OCI-LY7 (cell line): ENCODE results near the gene BARHL2. TPM values are rescaled to one million over a fixed set of nuclear protein-coding genes. Genes with fewer than 3 reads are reported as not detected.

Experiments used
- BruUV-seq: library from RNA; stranded (reverse); fragments of 400-500 nt; replicated peaks from 2 replicates; lab custom pipeline; 2021; lab: Mats Ljungman, UMichigan
- CTCF ChIA-PET: fragments of 300-600 bp; sonication (Branson Sonifier 250); formaldehyde crosslinking; loops from one replicate; lab custom pipeline; 2022; ENCODE audit warnings: antibody characterized with exemption; ENCODE audit not compliant: unreplicated experiment; lab: Charles Lee
- POLR2A ChIA-PET: fragments of 300-600 bp; sonication (Branson Sonifier 250); formaldehyde crosslinking; loops from one replicate; lab custom pipeline; 2022; ENCODE audit warnings: antibody characterized with exemption; lab: Charles Lee
- DNase-seq: peaks from one replicate; pipeline ENCODE4 v3.0.0-alpha.2; 2015; ENCODE audit warnings: low spot score
- H2AFZ ChIP-seq: fragments of 200-600 bp; sonication (generic), shearing (Covaris generic); 2 replicates; pipeline ENCODE4 v1.6.1; 2014; ENCODE audit warnings: mild to moderate bottlenecking, antibody characterized with exemption, low read length, moderate library complexity
- H3K27ac ChIP-seq: fragments of 200-600 bp; sonication (generic); 2 replicates; pipeline ENCODE4 v1.5.1; 2014; ENCODE audit warnings: mixed run types, low read depth, mild to moderate bottlenecking, moderate library complexity, low read length, inconsistent platforms; ENCODE audit not compliant: poor library complexity, severe bottlenecking
- H3K36me3 ChIP-seq: fragments of 200-600 bp; sonication (generic); 2 replicates; pipeline ENCODE4 v1.6.1; 2014; ENCODE audit warnings: mild to moderate bottlenecking, antibody characterized with exemption, low read length, moderate library complexity, mixed read lengths; ENCODE audit not compliant: insufficient read depth
- H3K4me1 ChIP-seq: fragments of 200-600 bp; sonication (generic); 2 replicates; pipeline ENCODE4 v1.5.1; 2014; ENCODE audit warnings: mild to moderate bottlenecking, low read length; ENCODE audit not compliant: insufficient read depth, poor library complexity, severe bottlenecking
- H3K4me2 ChIP-seq: fragments of 200-600 bp; sonication (generic); 2 replicates; pipeline ENCODE4 v1.6.1; 2014; ENCODE audit warnings: mild to moderate bottlenecking, low read length
- H3K4me3 ChIP-seq: fragments of 200-600 bp; sonication (generic); 2 replicates; pipeline ENCODE4 v1.5.1; 2014; ENCODE audit warnings: mild to moderate bottlenecking, low read depth, low read length; ENCODE audit not compliant: poor library complexity, severe bottlenecking
- H3K79me2 ChIP-seq: fragments of 200-600 bp; sonication (generic); 2 replicates; pipeline ENCODE4 v1.6.1; 2016; ENCODE audit warnings: low read depth, mild to moderate bottlenecking, low read length, moderate library complexity, mixed read lengths; ENCODE audit not compliant: insufficient read depth
- H3K9me2 ChIP-seq: fragments of 200-600 bp; sonication (generic); 2 replicates; pipeline ENCODE4 v1.6.1; 2016; ENCODE audit warnings: mild to moderate bottlenecking, low read length, mixed read lengths; ENCODE audit not compliant: insufficient read depth
- H3K9me3 ChIP-seq: fragments of 200-600 bp; sonication (generic); 2 replicates; pipeline ENCODE4 v1.6.1; 2014; ENCODE audit warnings: mild to moderate bottlenecking, mixed run types, low read length, mixed read lengths
- H4K20me1 ChIP-seq: fragments of 200-600 bp; sonication (generic); 2 replicates; pipeline ENCODE4 v1.6.1; 2014; ENCODE audit warnings: mild to moderate bottlenecking, antibody characterized with exemption, low read length, moderate library complexity, mixed read lengths; ENCODE audit not compliant: insufficient read depth
- CTCF ChIP-seq: fragments of 200-600 bp; sonication (generic); conservative IDR thresholded peaks from 2 replicates; pipeline ENCODE4 v1.5.1; 2014; ENCODE audit warnings: mild to moderate bottlenecking, antibody characterized with exemption, low read length, moderate library complexity, mixed read lengths
- EZH2phosphoT487 ChIP-seq: fragments of 200-600 bp; sonication (generic); IDR thresholded peaks from 2 replicates; pipeline ENCODE4 v1.6.1; 2018; ENCODE audit warnings: low read depth, borderline replicate concordance, mild to moderate bottlenecking, mixed run types, antibody characterized with exemption, low read length, moderate library complexity, mixed read lengths
- intact Hi-C: fragments of 100-400 bp; cut with micrococcal nuclease; formaldehyde crosslinking; loops from one replicate; pipeline ENCODE4 v1.10.0; 2022; ENCODE audit not compliant: unreplicated experiment
- total RNA-seq, 2 experiments: library from RNA; depleted of rRNA in 1 of 2; stranded (reverse); fragments of >200 nt in 1 of 2; shearing (Covaris generic) in 1 of 2; gene quantifications; 2 replicates each; pipeline ENCODE4 v1.2.3, GENCODE V29; 2014 to 2022

Gene BARHL2
- total RNA-seq, 2 experiments from 2014 or later = not detected

GRCh38 chr1:90712915-90713730 is 4.0 kb downstream of the BARHL2 start:
- Histone ChIP-seq H3K79me2 (no peaks in the 10 kb centered on the region), H3K27ac (no peak overlapping the region), H3K9me2 (no peaks in the 10 kb centered on the region), H3K9me3 (no peaks in the 10 kb centered on the region), H3K4me3 (no peak overlapping the region), H3K4me1 (no peaks in the 10 kb centered on the region), H2AFZ (no peak overlapping the region), H3K4me2 (no peak overlapping the region), H3K36me3 (no peaks in the 10 kb centered on the region), H4K20me1 (no peaks in the 10 kb centered on the region)
- TF ChIP-seq CTCF (no peak), EZH2phosphoT487 (no peak)
- ChIA-PET CTCF (no interaction called here), POLR2A (no interaction called here)
- no peak for DNase-seq
- intact Hi-C loops = no loop called here
- BruUV-seq = no TSS peak

GRCh38 chr1:90712153-90712856 is 4.8 kb downstream of the BARHL2 start:
- Histone ChIP-seq H3K9me3 (no peaks in the 10 kb centered on the region), H3K27ac (no peak overlapping the region), H3K4me3 (no peak overlapping the region), H3K4me1 (no peaks in the 10 kb centered on the region), H3K9me2 (no peaks in the 10 kb centered on the region), H4K20me1 (no peaks in the 10 kb centered on the region), H2AFZ (no peak overlapping the region), H3K4me2 (no peak overlapping the region), H3K36me3 (no peaks in the 10 kb centered on the region), H3K79me2 (no peaks in the 10 kb centered on the region)
- TF ChIP-seq CTCF (no peak), EZH2phosphoT487 (no peak)
- intact Hi-C loops = no loop called here
- BruUV-seq = no TSS peak
- ChIA-PET CTCF (no interaction called here), POLR2A (no interaction called here)
- DNase-seq = no peak

GRCh38 chr1:90711696-90712095 is 5.4 kb downstream of the BARHL2 start:
- H4K20me1 ChIP-seq = no peaks in the 10 kb centered on the region
- no peak overlapping the region for H3K4me3 ChIP-seq
- no peak overlapping the region for H3K27ac ChIP-seq
- no peak for DNase-seq
- no peaks in the 10 kb centered on the region for H3K36me3 ChIP-seq
- H3K4me1 ChIP-seq = no peaks in the 10 kb centered on the region
- ChIA-PET POLR2A (no interaction called here), CTCF (no interaction called here)
- intact Hi-C loops = no loop called here
- no peaks in the 10 kb centered on the region for H3K79me2 ChIP-seq
- TF ChIP-seq CTCF (no peak), EZH2phosphoT487 (no peak)
- no peaks in the 10 kb centered on the region for H3K9me3 ChIP-seq
- H3K9me2 ChIP-seq = no peaks in the 10 kb centered on the region
- H2AFZ ChIP-seq = no peak overlapping the region
- H3K4me2 ChIP-seq = no peak overlapping the region
- BruUV-seq = no TSS peak
